MM.1S (cell line): ENCODE measurements around the gene UGT1A10.

Experiments
- CTCF ChIP-seq: fragments of 300-600 bp; sonication (generic); IDR thresholded peaks from 2 replicates; pipeline ENCODE4 v1.5.1; 2016; ENCODE audit warnings: antibody characterized with exemption, low read length, mixed read lengths
- EZH2 ChIP-seq: fragments of 300-600 bp; sonication (generic); optimal IDR thresholded peaks from 2 replicates; pipeline ENCODE3; 2017; ENCODE audit warnings: low read depth, mild to moderate bottlenecking, antibody characterized with exemption, low read length, mixed read lengths
- EZH2phosphoT487 ChIP-seq: fragments of 300-600 bp; sonication (generic); IDR thresholded peaks from 2 replicates; pipeline ENCODE4 v1.6.1; 2018; ENCODE audit warnings: antibody characterized with exemption, low read length

- TF ChIP-seq EZH2 (no peak), CTCF (no peak), EZH2phosphoT487 (no peak)
Observed at GRCh38 chr2:233818639-233819621, 182.7 kb downstream of the UGT1A10 start.
